M059J (cell line): ENCODE data around the gene SPON1. TPM values are rescaled to one million over a fixed set of nuclear protein-coding genes. Genes with fewer than 3 reads are reported as not detected.
"Not testable (repeated sequence)": the region's sequence is repeated elsewhere in the genome, so short reads cannot be mapped to it uniquely, and the experiment has no call there.

Experiments
- DNase-seq: peaks from one replicate; pipeline ENCODE4 v3.0.0-alpha.2; 2012; ENCODE audit warnings: low read depth
- total RNA-seq: library from RNA; depleted of rRNA; stranded (reverse); fragments of >200 nt; shearing (Covaris generic); gene quantifications from 2 replicates; pipeline ENCODE4 v1.2.3, GENCODE V29; 2014; rRNA removed

The SPON1 gene
- total RNA-seq = 0.05 and 0.17 TPM in 2 replicates

- no peak for DNase-seq
These were observed at the start of gene SPON1 for GRCh38 chr11:13962562-13963168. SPON1 (plus strand) TSS chr11:13962723; CDS start chr11:13962905, 182 bp downstream.

GRCh38 chr11:13917264-13917663, 45.3 kb upstream of the SPON1 start:
- DNase-seq = no peak

- no peak for DNase-seq
These were observed 44.6 kb upstream of the SPON1 start for GRCh38 chr11:13917904-13918303.

- DNase-seq = no peak
These were observed 41.8 kb upstream of the SPON1 start for GRCh38 chr11:13920756-13921155.

GRCh38 chr11:13921545-13921944, 41.0 kb upstream of the SPON1 start:
- DNase-seq = no peak

DNA sequence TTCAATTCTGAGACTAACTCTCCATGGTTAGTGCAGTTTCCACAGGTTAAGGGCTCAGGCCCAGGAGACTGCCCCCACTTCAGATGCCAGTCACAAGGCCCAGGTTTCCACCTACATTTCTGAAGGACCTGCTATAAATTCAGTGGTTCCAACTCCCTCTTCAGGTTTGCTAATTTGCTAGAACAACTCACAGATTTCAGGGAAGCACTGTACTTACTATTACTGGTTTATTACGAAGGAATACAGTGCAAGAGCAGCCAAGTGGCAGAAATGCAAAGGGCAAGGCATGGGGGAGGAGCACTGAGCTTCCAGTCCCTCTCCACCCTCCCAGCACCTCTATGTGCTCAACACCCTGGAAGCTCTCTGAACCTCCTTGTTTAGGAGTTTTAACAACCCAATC, 39.3 kb upstream of the SPON1 start:
- no peak for DNase-seq

DNA sequence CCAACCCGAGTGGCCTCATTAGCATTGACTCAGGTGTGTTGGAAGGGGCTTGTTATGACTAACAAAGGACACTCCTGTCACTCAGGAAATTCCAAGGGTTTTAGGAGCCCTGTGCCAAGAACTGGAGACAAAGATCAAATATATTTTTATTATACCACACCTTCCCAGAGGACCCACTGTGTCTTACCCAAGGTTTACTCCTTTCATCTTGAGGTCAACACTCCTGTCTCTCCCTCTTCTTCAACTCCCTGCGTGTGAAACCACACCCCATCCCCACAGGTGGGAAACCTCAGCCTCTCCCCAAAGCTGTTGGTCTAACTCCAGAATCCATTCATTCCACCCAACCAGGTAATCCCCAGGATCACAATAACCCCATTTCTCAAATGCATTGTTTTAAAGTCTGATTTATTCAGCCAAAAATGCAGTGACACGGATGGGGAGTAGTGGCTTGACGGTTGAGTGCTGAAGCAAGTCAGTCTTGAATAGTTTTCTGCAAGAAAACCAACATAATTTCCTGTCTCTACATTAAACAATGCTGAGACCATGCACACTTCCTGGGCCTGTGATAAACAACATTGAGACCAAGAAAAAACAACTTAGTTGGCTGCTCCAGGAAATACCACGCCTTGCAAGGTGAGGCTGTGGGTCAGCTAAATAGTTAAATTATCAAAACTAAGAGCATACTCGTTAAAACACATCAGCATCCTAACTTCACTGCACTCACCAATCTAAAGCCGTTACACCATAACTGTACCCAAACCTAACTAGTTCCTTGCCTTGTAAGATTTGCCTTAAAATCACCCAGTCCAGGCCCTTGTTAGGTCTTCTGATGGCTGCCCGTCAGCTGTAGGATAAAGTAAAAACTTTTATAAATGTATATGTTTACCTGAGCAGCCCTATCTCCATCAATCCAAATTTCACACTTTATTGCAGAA, 38.5 kb upstream of the SPON1 start:
- peak; percentile 23 for DNase-seq

DNA sequence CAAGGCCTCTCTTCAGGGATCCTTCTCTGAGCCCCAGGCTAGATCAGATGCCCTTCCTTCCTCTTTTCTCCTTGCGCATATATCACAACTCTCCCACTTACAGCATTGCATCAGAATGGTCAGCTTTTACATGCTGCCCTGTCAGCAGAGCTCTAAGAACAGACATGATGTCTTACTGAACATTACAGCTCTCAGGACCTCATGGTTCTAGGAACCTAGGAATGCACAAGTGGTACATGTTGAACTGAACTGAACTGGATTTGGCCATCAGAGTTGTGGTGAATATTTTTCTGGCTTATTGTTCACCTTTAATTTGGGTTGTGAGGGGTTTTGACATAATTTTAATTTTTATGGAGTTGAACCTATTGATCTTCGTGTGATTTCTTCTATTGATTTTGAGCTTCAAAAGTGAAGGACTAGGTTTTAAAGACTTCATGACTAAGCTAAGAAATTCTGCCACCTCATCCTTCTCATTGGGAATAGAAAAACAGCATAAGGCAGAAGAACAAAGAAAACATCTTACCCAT, 37.7 kb upstream of the SPON1 start:
- no peak for DNase-seq

- not testable (repeated sequence) for DNase-seq
These were observed 36.2 kb upstream of the SPON1 start for GRCh38 chr11:13926366-13926765.

DNA sequence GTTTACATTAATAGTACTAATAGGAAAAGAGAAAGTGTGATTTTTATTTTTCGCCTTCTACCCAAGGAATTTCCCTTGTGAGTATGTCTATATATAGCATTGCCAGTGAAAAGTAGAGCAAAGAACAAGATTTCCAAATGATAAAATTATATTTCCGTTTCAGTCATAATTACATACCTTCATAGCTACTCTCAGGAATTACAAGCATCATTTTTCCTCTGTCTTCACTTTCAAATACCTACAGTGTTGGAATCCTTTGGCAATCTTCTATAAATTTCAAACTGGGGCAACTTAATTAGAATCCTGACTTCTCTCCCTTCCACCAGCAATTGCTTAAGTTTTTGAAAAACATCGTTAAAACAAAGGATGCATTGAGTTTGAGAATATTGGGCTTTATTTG, 35.5 kb upstream of the SPON1 start:
- DNase-seq = no peak

GRCh38 chr11:13927481-13927880, 35.0 kb upstream of the SPON1 start:
- no peak for DNase-seq

GRCh38 chr11:13928566-13929251, 33.8 kb upstream of the SPON1 start:
- peak; percentile 89 for DNase-seq

DNA sequence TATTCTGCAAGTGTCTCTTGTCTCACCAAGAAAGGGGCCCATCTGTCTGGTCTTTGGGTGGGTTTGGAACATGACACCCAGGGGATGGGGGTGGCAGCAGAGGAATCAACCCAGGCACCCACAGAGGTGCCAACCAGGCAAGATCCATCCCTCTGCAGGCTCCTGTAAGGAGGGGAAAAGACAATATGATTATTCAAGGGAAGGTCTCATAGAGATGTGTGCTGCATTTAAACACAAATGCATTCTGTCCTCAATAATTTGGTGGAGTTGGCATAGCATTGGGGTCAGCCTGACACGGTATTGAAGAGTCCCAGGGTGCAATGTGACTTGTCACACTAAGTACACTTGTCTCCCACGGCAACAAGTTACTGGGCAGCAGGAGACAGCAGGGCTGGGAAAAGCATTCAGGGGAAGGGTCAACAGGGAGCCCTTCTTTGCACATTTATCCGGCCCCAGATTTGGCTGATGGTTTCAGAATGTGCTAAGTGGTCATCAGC, 33.1 kb upstream of the SPON1 start:
- no peak for DNase-seq

DNA sequence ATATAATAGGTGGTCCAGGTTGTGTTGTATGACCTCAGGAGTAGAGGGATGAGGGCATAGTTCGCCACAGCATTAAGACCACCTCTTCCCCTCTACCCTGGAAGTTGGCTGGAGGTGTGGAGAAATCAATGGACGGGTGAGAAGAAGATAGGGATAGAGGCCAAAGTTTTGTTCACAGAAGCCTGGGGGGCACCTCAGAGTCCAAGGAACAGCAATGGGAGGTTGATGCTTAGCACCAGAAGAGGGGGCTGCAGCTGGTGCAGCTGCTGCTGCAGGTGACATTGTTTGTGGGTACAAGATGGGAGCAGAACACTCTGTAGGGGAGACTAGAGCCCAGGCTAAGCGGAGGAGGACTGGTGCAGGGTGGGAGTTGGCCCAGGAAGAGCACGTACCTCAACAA, 31.2 kb upstream of the SPON1 start:
- no peak for DNase-seq

DNA sequence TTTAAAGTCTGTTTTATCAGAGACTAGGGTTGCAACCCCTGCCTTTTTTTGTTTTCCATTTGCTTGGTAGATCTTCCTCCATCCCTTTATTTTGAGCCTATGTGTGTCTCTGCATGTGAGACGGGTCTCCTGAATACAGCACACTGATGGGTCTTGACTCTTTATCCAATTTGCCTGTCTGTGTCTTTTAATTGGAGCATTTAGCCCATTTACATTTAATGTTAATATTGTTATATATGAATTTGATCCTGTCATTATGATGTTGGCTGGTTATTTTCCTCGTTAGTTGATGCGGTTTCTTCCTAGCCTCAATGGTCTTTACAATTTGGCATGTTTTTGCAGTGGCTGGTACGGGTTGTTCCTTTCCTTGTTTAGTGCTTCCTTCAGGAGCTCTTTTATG, 25.4 kb upstream of the SPON1 start:
- not testable (repeated sequence) for DNase-seq

GRCh38 chr11:13938829-13939228, 23.7 kb upstream of the SPON1 start:
- DNase-seq = not testable (repeated sequence)

- peak; percentile 95 for DNase-seq
These were observed 22.3 kb upstream of the SPON1 start for GRCh38 chr11:13939961-13940906.

DNA sequence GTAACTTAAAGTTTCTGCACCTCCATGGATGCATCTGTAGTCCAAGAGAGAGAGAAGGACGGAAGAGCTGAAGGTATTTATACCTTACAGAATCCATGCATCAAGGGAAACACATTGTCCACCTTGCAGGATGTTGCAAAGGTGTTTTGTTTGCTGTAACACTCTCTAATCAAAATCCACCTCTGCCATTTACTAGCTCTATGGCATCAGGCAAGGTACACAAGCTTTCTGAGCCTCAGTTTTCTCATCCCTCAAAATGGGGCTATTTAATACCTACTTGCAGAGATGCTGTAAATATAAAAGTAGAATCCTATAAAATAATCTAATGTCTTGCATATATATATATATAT, 21.6 kb upstream of the SPON1 start:
- no peak for DNase-seq

- no peak for DNase-seq
These were observed 20.7 kb upstream of the SPON1 start for GRCh38 chr11:13941775-13942174.

- no peak for DNase-seq
These were observed 20.1 kb upstream of the SPON1 start for GRCh38 chr11:13942378-13942777.

DNA sequence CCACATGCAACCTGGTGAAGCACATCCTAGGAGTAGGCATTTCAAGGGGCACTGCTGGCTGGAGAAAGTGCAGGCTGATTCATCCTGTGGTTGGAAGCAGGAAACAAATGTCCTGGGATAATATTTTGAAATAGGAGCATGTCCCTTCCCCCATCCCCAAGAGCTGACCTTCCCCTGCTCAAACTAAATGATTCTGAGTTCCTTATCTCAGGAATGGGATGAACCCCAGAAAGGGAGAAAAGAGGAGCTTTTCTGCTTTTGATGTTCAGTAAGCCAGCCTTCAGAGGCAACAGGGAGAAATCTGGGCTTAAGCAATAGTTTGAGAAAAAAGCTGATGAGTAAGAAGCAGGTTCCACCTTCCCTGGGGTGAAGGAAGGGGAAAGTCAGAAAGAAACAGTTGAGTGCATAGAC, 19.5 kb upstream of the SPON1 start:
- DNase-seq = peak; percentile 86
